GM19239 (cell line): ENCODE results near the gene GPR148.

Experiments used
- DNase-seq: peaks from one replicate; pipeline ENCODE4 v3.0.0; 2011; ENCODE audit warnings: low spot score; ENCODE audit not compliant: insufficient read length
- FAIRE-seq: peaks from 2 replicates; lab custom pipeline; 2011; peaks lifted over from hg19 to GRCh38; lab: Jason Lieb, UNC

GPR148 gene

DNA sequence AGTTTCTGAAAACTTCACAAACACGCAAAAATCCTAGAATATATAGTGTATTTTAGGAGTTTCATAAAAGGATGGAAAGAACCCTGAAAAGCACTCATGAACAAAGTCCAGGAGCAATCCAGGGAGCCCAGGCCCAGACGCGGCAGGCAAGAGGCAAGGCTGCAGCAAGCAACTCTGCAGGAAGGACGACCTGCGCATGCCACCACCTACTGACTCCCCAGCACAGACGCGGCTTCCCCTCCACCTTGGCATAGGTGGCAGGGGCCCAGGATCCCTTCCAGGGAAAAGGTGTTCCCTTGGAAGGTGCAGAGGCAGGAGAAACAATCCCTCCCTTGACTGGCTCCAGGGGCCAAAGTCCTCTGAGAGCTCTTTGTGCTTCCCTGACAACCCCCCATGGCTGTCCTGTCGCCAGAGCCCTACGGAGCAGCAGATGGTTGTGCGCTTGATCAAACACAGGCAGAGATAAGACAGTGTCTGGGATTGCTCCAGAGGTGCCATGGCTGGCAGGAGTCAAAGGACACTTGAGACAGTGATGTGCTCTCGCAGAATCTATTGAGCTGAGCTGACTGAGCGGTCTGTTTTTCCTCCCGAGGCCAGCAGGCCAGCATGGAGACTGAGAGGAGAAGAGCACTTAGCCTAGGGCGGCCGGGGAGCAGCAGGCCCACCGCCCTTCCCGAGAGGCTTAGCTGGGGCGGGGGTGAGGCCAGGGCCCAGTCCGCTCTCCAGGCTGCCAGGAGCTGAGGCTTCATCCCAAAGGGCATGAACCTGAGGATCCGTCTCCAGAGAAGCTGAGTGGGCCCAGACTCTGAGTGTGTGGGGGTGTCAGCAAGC, 15.6 kb downstream of the GPR148 start:
- FAIRE-seq (no peak), DNase-seq (no peak)

- no peak for DNase-seq
- no peak for FAIRE-seq
Measured at GRCh38 chr2:130749078-130749477, 20.2 kb downstream of the GPR148 start.

DNA sequence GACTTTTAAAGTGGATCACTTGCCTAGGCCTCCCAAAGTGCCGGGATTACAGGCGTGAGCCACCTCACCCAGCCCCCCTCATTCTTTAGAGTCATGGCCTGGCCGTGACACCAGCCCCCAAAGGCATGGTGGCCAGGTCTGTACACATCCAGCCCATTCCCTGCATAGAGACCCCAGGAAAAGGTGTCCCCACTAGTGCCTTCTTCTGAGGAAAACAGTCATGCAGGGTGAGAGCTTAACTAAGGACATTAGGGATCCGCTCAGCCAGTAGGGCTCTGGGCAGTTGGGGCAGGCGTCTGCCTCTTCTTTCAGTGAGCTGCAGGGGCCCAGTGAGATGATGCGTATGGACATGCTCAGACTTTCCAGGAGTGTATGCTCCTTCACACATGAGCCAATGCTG, 20.8 kb downstream of the GPR148 start:
- DNase-seq, result no peak
- FAIRE-seq, result no peak

DNA sequence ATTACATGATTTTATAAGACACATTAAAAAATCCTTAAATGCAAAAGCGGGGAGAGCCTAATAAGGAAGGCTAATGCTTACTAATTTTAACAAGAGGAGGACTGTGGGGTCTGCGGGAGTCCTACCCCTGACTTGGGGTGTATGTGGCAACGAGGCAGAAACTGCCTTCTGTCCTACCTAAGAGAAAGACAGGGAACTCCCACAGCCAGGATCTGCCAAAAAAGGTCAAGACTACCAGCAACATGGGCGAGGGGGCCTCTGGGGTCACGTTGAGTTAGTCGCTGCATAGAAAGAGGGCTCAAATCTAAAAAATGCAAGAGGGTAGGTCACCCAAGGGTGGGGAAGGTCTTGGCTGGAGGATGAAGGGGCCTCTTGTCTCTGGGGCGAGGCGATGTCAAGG, 25.9 kb downstream of the GPR148 start:
- FAIRE-seq (no peak), DNase-seq (no peak)

DNA sequence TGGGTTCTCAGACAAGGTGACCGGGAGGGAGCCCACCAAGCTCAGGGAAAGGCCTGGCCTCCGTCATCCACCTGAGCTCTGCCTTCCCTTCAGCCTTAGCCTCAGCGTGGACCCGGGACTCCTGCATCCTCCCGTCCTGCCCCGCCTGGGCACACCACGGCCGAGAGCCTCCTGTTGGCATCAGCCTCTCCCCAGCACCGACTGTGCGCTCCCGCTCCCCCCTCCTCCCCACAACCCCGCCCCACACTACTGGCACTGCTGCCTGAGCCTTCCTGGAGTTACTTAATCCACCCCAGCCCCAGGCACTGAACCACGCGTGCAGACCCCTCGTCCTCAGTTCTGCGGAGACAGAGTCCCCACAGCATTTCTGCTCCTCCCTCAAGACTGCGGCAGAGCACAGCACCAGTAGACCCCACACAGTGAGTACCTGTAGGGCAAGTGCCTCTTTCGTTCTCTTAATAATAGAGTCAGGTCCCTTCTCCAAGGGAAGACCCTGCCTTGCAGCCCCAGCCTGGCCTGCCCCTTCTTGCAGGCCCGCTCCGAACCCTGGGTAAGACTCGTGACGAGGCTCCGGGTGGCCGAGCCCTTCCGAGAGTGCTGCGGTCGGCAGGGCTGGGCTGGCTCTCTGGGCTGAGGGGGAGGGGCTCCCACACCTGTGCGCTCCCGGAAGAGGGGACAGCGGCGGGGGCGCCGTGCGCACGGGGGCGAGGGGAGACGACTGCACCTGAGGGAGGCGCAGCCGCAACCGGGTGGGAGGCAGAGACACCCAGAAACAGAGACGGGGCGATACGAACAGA, 26.6 kb downstream of the GPR148 start, which contains the start of gene AMER3:
AMER3 (plus strand) TSS at position 285 of the 797 bp plus-strand sequence. CDS start 6,533 bp downstream, outside the sequence.
- no peak for FAIRE-seq
- DNase-seq, result no peak

GRCh38 chr2:130756053-130756873, 27.4 kb downstream of the GPR148 start:
- FAIRE-seq, result no peak
- DNase-seq, result peak; percentile 58

GRCh38 chr2:130756874-130757668, 28.2 kb downstream of the GPR148 start:
- no peak for FAIRE-seq
- no peak for DNase-seq

DNA sequence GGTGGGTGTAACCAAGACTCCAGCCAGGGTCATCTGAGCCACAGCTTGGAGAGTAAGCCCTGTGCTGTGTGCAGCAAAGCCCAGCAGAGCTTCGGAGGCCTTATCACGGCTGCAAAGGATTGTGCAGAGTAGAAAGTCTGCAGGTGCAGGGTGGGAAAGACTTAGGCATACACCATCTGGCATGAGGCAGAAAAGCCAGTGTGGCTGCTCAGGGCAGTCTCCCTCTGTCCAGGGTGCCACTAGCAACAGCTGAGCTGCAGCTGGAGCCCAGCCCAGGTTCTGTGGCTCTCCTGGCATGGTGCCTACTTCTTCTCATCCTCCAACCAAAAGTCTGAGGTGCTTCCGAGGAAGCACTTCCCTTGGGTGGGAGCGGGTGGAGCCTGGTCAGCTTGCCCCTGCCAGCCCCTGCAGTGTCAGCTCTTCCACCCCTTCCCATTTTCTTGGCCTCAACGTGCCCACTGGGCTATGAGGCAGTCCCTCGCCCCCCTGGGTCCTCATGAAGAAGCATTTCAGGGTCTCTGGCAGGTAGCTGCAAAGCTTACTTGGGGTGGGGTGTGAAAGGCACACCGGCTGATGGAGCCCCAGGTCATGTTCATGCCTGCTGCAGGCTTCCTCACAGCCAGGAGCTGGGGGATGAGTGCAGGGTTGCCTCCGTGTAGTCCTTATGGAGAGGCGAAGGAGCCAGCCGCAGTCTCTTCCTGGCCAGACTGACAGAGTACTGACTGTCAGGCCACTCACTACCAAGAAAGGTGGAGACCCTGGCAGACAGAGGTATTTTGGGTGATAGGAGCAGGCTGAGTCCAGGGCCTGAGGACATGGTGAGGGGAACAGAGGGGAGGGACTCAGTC, 31.3 kb downstream of the GPR148 start:
- no peak for DNase-seq
- FAIRE-seq, result no peak

- FAIRE-seq (no peak), DNase-seq (no peak)
Measured at GRCh38 chr2:130760754-130761751, 32.2 kb downstream of the GPR148 start.

GRCh38 chr2:130762031-130762909, 33.4 kb downstream of the GPR148 start:
- FAIRE-seq (no peak), DNase-seq (no peak)

DNA sequence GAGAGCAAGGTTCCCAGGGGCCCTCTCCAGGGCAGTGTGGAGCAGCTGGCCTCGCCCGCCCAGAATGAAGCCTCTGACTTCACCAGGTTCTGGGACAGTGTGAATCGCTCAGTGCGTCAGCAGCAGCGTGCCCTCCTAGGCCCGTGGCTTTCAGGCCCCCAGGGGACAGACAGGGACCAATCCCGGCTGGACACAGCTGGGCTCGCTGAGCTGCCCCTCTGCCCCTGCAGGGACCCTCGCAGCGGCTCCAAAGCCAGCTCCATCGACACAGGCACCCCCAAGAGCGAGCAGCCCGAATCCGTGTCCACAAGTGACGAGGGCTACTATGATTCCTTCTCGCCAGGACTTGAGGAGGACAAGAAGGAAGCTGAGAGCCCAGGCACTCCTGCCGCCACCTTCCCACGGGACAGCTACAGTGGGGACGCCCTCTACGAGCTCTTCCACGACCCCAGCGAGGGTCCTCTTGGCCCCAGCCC, 34.1 kb downstream of the GPR148 start:
- DNase-seq (no peak), FAIRE-seq (no peak)

- FAIRE-seq (no peak), DNase-seq (no peak)
Measured at GRCh38 chr2:130763405-130763804, 34.5 kb downstream of the GPR148 start.

DNA sequence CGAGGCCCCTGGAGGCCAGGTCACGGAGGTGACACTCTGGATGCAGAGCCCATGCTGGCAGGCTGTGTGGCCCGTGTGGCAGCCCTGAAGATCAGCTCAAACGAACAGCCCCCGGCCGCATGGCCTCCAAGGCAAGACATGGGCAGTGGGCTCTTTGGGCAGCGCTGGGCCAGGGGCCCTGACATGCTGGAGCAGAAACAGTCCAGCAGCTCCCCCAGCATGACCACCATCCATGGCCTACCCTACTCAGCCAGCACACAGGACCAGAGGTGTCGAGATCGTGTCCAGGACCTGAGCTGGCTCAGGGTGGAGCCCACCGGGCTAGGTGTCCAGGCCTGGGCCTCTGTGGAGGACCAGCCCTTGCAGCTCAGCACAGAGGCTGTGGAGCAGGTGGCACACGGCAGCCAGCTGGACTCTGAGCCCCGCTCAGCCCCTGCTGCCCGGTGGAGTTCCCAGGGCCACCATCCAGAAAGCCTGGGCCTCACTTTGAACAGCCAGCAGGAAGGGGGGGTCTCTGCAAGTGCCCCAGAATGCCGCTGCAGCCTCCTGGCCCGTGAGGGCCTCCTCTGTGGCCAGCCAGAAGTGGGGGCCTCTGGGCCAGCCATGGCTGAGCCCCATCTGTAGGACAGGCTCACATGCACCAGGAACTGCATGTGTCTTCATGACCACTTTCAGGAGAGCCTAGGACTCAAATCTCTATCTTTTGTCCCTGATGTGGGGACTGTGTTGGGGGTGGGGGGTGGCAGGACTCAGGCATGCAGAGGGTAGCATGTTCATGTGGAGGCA, 35.4 kb downstream of the GPR148 start:
- DNase-seq (no peak), FAIRE-seq (no peak)

DNA sequence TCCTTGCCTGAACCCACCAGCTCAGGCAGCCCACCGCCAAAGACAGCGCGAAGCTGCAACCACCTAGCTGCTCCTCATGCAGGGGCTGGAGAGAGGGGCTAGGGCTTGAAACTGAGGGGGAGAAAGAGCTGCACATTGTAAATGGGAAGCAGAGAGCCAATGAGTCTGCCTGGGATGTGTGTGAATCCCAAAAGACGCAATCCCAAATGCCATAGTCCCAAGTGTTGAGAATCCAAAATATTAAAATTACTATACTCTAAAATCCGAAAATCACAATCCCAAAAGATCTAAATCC, 35.9 kb downstream of the GPR148 start:
- DNase-seq, result no peak
- no peak for FAIRE-seq

GRCh38 chr2:130765464-130765863, 36.6 kb downstream of the GPR148 start:
- no peak for DNase-seq
- no peak for FAIRE-seq

DNA sequence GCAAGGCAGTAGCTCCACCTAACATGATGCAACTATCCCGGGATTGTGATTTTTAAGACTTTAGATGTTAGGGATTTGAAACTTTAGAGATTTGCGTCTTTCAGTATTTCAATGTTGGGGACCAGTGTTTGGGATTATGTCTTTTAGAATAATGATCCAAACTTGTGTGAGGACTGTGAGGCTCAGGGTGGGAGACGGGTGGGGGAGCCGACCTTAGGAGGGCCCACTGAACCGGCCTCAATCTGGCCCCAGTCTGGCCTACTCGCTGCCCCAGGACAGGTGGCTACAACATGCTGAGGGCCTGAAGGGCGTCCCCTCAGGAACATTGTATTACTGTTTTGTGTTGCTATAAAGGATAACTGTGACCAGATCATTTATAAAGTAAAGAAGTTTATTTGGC, 37.2 kb downstream of the GPR148 start:
- DNase-seq (no peak), FAIRE-seq (no peak)
